NCI-H2196 (cell line): Measurements from ENCODE around the gene SEMA7A.
"Not testable (repeated sequence)": the region's sequence is repeated elsewhere in the genome, so short reads cannot be mapped to it uniquely, and the experiment has no call there.

ENCODE experiments used
- DNase-seq: peaks from one replicate; lab custom pipeline; 2025; ENCODE audit not compliant: unreplicated experiment; lab: John Stamatoyannopoulos, UW

SEMA7A gene

GRCh38 chr15:74402337-74402841 is 31.4 kb downstream of the SEMA7A start:
- DNase-seq, result no peak

DNA sequence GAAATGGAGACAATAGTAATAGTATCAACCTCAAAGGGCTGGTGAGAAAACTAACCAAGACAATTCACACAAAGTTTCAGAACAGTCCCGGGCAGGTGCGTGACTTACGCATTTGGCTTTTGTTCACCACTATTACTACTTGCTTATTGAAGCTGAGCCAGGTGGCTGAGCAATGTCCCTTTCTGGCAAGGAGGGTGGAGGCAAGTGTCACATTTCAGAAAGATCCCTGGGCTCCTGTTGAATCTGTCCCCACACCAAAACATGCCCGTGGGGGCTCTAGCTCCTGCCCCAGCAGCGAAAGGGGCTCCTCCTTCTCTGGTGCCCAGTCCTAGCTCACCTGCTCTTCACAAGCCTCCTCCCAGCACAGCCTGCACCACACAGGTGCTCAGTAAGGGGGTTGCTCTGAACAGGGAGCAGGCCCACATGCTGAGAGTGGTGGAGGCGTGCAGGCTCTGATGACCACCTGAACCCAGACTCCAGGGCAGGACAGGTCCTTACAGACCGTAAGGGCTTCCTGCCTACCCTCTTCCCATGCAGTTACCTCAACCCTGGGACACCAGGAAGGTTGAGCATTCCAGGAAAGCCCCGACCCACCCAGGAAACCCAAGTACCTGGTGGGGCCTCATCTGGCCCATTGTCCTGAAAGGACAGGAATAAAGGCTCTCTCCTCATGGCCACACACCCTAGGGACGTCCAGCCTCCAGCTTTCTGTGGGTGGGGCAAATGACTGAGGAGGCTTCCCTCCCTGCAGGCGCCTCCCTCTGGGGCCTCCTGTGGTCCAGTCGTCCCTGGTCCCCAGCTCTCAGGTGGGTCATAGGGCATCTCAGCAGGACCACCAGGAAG is 32.6 kb downstream of the SEMA7A start:
- DNase-seq, result no peak

DNA sequence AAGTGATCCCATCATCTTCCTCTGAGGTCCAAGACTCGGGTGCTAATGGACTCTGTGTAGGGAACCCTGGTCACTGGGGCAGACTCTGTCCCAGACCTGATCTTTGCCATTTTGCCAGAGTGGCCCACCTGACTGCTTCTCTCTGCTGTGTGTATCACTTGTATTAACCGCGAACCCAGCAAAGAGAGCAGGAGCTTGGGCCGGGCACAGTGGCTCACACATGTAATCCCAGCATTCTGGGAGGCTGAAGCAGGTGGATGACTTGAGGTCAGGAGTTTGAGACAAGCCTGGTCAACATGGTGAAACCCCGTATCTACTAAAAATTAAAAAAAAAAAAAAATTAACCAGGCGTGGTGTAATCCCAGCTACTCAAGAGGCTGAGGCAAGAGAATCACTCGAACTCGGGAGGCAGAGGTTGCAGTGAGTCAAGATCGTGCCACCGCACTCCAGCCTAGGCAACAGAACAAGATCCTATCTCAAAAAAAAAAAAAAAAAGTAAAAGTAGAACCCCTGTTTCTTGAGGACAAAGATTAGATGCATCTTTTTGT is 33.4 kb downstream of the SEMA7A start:
- DNase-seq, result no peak

GRCh38 chr15:74399511-74400312 is 34.0 kb downstream of the SEMA7A start:
- DNase-seq, result no peak

- no peak for DNase-seq
These were observed 34.7 kb downstream of the SEMA7A start for GRCh38 chr15:74399100-74399499.

GRCh38 chr15:74398183-74398582 is 35.6 kb downstream of the SEMA7A start:
- no peak for DNase-seq

DNA sequence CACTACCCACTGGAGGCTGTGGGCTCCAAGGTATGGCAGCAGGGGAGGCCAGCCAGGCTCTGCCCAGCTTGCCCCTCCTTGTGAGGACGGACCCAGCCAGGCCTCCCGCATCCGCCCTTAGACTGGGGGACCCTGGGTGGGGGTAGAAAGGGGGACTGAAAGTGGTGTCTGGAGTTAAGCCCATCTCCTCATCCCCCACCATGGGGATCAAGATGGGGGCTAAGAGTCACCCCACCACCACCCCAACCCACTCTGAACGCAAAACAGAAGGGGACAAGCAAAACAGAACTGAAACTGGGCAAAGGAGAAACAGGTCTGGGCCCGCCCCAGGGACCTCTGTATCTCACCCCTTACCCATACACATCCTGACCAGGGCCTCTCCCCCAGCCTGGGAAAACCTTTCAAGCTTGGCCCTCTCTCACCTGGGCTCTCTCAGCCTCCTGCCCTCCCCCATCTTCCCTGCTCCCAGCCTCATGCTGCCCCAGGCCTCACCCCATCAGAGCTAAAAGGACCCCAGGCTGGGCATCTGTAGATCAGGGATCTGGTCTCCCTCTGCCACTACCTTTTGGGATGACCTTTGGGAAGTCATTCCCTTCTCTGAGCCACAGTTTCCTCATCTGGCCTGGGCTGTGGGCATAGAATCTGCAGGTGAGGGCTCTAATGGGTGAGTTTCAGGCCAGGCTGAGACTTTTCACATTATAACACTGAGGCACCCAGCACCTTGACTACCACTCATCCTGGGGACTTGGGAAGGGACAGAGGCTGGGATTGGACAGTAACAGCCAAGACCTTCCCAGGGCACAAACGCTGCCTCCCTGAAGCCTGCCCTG is 36.3 kb downstream of the SEMA7A start:
- DNase-seq, result no peak

- DNase-seq, result no peak
These were observed 37.1 kb downstream of the SEMA7A start for GRCh38 chr15:74396445-74397238.

- no peak for DNase-seq
These were observed 37.7 kb downstream of the SEMA7A start for GRCh38 chr15:74396146-74396438.

DNA sequence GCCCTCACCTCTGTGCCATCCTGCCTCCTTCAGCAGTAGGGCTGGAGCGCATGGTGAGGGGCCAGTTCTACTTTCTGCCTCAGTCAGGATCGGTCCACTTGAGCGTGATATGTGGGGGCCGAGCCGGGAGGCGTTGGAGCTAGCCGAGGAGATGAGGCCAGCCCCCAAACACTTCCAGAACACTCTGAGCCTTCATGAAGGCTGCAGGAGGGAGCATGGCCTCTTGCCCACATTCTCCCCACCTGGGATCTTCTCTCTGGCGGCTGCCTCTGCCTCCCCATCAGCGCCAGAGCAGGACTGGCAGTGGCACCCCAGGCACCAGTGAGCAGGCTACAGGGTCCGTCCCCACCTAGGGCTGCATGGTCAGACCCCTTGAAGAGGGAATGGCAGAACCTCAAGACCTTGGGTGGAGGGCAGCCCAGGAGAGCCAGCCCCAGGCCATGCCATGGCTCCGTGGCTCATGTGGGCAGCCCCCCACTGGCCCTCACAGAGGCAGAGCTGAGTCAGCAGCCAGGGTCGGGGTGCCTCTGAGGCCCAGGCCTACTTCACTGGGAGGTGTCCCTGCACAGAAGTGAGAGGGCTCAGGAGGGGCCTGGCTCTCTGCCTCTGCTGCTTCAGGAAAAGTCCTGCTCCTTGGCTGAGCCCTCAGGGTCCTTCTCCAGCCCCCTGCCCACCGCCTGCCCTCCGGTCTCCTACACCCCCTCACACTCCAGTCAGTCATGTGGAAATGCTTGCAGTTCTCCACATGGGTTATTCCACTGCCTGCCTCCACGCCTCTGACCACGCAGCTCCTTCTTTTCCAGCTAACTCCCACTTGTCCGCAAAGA is 38.2 kb downstream of the SEMA7A start:
- no peak for DNase-seq

DNA sequence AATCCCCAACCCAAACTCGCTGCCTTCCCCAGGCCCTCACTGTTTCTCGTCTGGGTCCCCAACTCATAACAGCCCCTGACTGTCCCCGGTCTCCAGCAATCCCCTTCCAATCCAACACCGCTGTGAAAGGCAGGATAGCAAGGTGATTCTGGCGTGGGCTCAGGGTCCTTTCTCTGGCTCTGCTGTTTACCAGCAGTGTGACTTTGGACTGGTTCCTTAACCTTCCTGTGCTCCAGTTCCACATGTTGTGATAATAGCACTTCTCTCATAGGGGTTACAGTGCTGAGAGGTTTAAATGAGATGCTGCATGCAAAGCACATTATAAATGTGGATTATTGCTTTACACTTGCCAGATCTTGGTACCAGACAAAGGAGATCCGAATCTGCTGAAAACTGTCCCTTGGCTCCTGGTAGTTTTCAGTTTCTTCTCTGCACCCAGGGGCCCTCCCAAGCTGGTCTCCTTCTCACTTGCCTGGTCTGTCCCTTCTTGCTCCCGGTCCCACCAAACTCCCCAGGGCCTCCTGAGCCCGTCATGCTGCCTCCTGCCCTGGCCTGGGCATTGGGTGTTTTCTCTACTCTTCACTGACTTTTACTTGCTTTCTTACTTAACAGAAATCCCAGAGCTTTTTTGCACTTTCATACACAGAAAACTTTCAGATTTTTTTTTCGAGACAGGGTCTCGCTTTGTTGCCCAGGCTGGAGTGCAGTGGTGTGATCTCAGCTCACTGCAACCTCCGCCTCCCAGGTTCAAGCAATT is 39.5 kb downstream of the SEMA7A start:
- no peak for DNase-seq

DNA sequence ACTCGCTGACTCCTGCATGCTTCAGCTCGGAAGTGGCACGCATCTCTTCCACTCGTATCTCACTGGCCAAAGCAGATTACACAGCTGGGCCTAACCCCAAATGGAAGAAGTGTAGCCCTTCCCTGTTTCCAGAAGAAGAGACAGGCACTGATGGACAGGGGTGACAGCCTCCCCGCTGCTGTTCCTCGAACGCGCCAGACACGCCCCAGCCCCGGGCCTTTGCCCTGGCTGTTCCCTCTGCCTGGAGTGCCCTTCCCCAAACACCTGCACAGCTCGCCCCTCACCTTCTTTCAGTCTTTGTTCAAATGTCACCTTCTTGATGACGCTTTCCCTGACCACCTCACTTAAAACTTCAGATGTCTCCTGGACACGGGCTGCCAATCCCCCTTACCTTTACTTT is 40.3 kb downstream of the SEMA7A start:
- no peak for DNase-seq

- DNase-seq, result no peak
These were observed 40.9 kb downstream of the SEMA7A start for GRCh38 chr15:74392902-74393301.

DNA sequence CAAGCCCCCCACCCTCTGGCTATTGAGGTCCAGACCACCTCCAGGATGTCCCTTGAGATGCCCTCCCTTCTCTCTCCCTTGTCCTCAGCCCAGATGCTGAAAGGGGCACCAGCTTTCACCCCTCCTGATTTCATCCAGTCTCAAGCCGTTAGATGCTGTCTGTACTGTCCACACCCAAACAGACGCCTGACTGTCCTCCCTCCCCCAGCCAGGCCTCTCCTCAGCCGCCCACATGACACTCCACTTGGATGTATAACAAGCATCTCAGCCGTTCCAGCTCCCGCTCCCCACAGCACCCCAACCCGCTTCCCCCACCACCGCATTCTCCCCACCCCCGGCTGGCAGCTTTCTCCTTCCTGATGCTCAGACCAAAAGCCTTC is 41.3 kb downstream of the SEMA7A start:
- no peak for DNase-seq

- DNase-seq, result no peak
These were observed 41.9 kb downstream of the SEMA7A start for GRCh38 chr15:74391582-74392450.

DNA sequence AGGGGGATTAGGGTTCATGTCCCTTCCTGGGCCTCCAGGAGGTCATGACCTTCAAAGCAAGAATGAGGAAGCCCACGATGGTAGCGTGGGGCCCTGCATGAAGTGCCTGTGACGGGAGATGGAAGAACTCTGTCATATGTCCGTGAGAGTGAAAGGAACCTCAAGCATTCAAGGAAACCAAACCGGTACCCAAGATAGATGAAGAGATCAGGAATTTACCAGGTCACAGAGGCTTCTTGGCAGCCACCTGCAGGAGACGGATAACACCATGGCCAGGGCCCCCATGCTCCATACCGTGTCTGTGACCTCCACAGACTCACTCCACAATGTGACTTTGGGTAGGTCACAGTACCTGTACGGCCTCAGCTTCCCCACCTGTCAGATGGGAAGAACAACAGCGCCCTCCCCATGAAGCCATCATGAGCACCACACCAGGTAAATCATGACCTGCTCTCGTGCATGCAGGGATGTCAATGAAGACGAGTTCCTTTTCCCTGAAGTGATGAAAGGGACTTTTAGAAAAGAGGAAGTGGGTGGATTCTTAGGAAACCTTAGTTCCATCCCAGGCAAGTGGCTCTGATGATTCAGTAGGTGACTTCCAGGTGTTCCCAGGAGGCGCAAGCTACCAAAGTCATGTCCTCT is 43.0 kb downstream of the SEMA7A start:
- no peak for DNase-seq

- not testable (repeated sequence) for DNase-seq
These were observed 43.6 kb downstream of the SEMA7A start for GRCh38 chr15:74390049-74390646.
